K562 treated with DMSO at 1 percent for 4 hours (cell line): ENCODE results near the gene HLCS. TPM values are rescaled to one million over a fixed set of nuclear protein-coding genes. Genes with fewer than 3 reads are reported as not detected.

ENCODE experiments used
- total RNA-seq: library from RNA; unstranded; fragments of 300-600 nt; gene quantifications from 2 replicates; pipeline ENCODE4 v1.2.3, GENCODE V29; 2022; ENCODE audit not compliant: insufficient read depth

HLCS gene
- 12.8 and 15.1 TPM in 2 replicates for total RNA-seq

GRCh38 chr21:36966066-36966820 lies at the start of gene HLCS:
HLCS (minus strand) TSS chr21:36966669; CDS start chr21:36966638, 31 bp downstream.

GRCh38 chr21:37006486-37007291 lies 40.2 kb upstream of the HLCS start, which contains the start of gene RIPPLY3:
RIPPLY3 (plus strand) TSS chr21:37006702; CDS start chr21:37006773, 71 bp downstream.

Other genes starting within 250 kb of the HLCS start
- not detected in 2 replicates for gene RIPPLY3, start 40.0 kb upstream of the HLCS start, total RNA-seq
- gene PIGP, start 106.4 kb upstream of the HLCS start, total RNA-seq, result 13.9 and 16.2 TPM in 2 replicates
- gene TTC3, start 106.6 kb upstream of the HLCS start, total RNA-seq, result 77.6 and 84.6 TPM in 2 replicates